Stimulated activated CD4-positive, alpha-beta T cell treated with anti-CD3 and anti-CD28 coated beads, Interleukin-15, amount 100 ng/mL, for 48 hours (primary cell): ENCODE results near the gene IGSF3.
"Not testable (repeated sequence)": the region's sequence is repeated elsewhere in the genome, so short reads cannot be mapped to it uniquely, and the experiment has no call there.

Experiments
- DNase-seq, 2 donors: peaks; one replicate each; pipeline ENCODE4 v3.0.0-alpha.2; 2020; ENCODE audit warnings: low read depth in 2 of 2

The IGSF3 gene

GRCh38 chr1:116629441-116629840, 38.1 kb downstream of the IGSF3 start:
- not testable (repeated sequence) for DNase-seq

- DNase-seq: no peak
Observed at GRCh38 chr1:116628448-116628847, 39.1 kb downstream of the IGSF3 start.

GRCh38 chr1:116627357-116627756, 40.2 kb downstream of the IGSF3 start:
- not testable (repeated sequence) for DNase-seq

GRCh38 chr1:116626915-116627314, 40.6 kb downstream of the IGSF3 start:
- DNase-seq: not testable (repeated sequence)

- not testable (repeated sequence) for DNase-seq
Observed at GRCh38 chr1:116625155-116625554, 42.4 kb downstream of the IGSF3 start.

- no peak for DNase-seq
Observed at GRCh38 chr1:116624040-116624439, 43.5 kb downstream of the IGSF3 start.

- not testable (repeated sequence) for DNase-seq
Observed at GRCh38 chr1:116622496-116622895, 45.0 kb downstream of the IGSF3 start.

- DNase-seq: not testable (repeated sequence)
Observed at GRCh38 chr1:116621756-116622155, 45.8 kb downstream of the IGSF3 start.

GRCh38 chr1:116620392-116620791, 47.1 kb downstream of the IGSF3 start:
- not testable (repeated sequence) for DNase-seq

- not testable (repeated sequence) for DNase-seq
Observed at GRCh38 chr1:116619106-116619505, 48.4 kb downstream of the IGSF3 start.

- not testable (repeated sequence) for DNase-seq
Observed at GRCh38 chr1:116617808-116618207, 49.7 kb downstream of the IGSF3 start.

GRCh38 chr1:116613825-116614224, 53.7 kb downstream of the IGSF3 start:
- not testable (repeated sequence) for DNase-seq

- DNase-seq: not testable (repeated sequence)
Observed at GRCh38 chr1:116609801-116610371, 57.6 kb downstream of the IGSF3 start.

GRCh38 chr1:116608841-116609240, 58.7 kb downstream of the IGSF3 start:
- not testable (repeated sequence) for DNase-seq

- not testable (repeated sequence) for DNase-seq
Observed at GRCh38 chr1:116608151-116608550, 59.4 kb downstream of the IGSF3 start.

- DNase-seq: not testable (repeated sequence)
Observed at GRCh38 chr1:116607463-116607862, 60.1 kb downstream of the IGSF3 start.

- not testable (repeated sequence) for DNase-seq
Observed at GRCh38 chr1:116606067-116606466, 61.5 kb downstream of the IGSF3 start.

GRCh38 chr1:116605315-116605714, 62.2 kb downstream of the IGSF3 start:
- DNase-seq: no peak

- not testable (repeated sequence) for DNase-seq
Observed at GRCh38 chr1:116604408-116604807, 63.1 kb downstream of the IGSF3 start.

GRCh38 chr1:116603646-116604045, 63.9 kb downstream of the IGSF3 start:
- DNase-seq: not testable (repeated sequence)

- DNase-seq: not testable (repeated sequence)
Observed at GRCh38 chr1:116599369-116599768, 68.2 kb downstream of the IGSF3 start.

- not testable (repeated sequence) for DNase-seq
Observed at GRCh38 chr1:116598420-116599036, 69.0 kb downstream of the IGSF3 start.

- DNase-seq: not testable (repeated sequence)
Observed at GRCh38 chr1:116597388-116597787, 70.1 kb downstream of the IGSF3 start.
